Adrenal gland (tissue), 12 donors: ENCODE data around the gene KIAA0753. TPM values are rescaled to one million over a fixed set of nuclear protein-coding genes. Genes with fewer than 3 reads are reported as not detected.

ENCODE experiments used
- DNase-seq, 7 donors: peaks; one replicate each; pipeline ENCODE4 v3.0.0-alpha.2; 2019 to 2020
- H3K27ac ChIP-seq, 5 donors: fragments of 200-600 bp; sonication (generic) in 4 of 5; 1 replicate in 3 of 5; 2 replicates in 2 of 5; pipeline versions ENCODE4 v1.5.1 to v1.8.0; 2016 to 2020; ENCODE audit warnings: mild to moderate bottlenecking in 1 of 5
- H3K27me3 ChIP-seq: fragments of 200-600 bp; 2 replicates; pipeline ENCODE4 v1.8.0; 2021
- H3K36me3 ChIP-seq, 2 donors: fragments of 200-600 bp; replicated peaks in 1 of 2; 1 replicate in 1 of 2; 2 replicates in 1 of 2; pipeline versions ENCODE4 v1.5.1 to v1.8.0; 2018 to 2022
- H3K4me1 ChIP-seq, 2 donors: fragments of 200-600 bp; replicated peaks in 1 of 2; 1 replicate in 1 of 2; 2 replicates in 1 of 2; pipeline versions ENCODE4 v1.5.1 to v1.8.0; 2018 to 2021
- H3K4me3 ChIP-seq, 4 donors: fragments of 200-600 bp; sonication (generic) in 3 of 4; one replicate each; pipeline ENCODE4 v1.5.1; 2016 to 2018
- H3K9me3 ChIP-seq, 3 donors: fragments of 200-600 bp; sonication (generic) in 1 of 3; replicated peaks in 1 of 3; 1 replicate in 2 of 3; 2 replicates in 1 of 3; pipeline versions ENCODE4 v1.5.1 to v1.8.0; 2016 to 2021
- CTCF ChIP-seq, 6 experiments: fragments of 450-650 bp in 4 of 6; fragments of 200-600 bp in 2 of 6; sonication (generic) in 1 of 6; IDR thresholded peaks; 1 replicate in 5 of 6; 2 replicates in 1 of 6; pipeline versions ENCODE4 v1.5.1 to v1.8.0; 2016 to 2021; ENCODE audit warnings: antibody characterized with exemption in 6 of 6, mild to moderate bottlenecking in 2 of 6, moderate library complexity in 1 of 6
- POLR2A ChIP-seq, 2 donors: fragments of 450-650 bp; IDR thresholded peaks; one replicate each; pipeline ENCODE4 v1.6.1; 2017; ENCODE audit warnings: antibody characterized with exemption in 2 of 2, mild to moderate bottlenecking in 2 of 2, moderate library complexity in 1 of 2
- WGBS, 4 donors: extraction: QIAGEN DNeasy Blood & Tissue Kit in 2 of 4; methylation state at CpG; one replicate each; pipeline versions ENCODE4 v1.1.5 to v1.1.7; 2013 to 2017; 5-methylcytosine and 5-hydroxymethylcytosine counted together
- intact Hi-C, 2 donors: fragments of 100-400 bp; cut with DNase I; formaldehyde crosslinking; loops; one replicate each; pipeline versions ENCODE4 v1.14.1 to v1.15.0; 2022 to 2023
- polyA plus RNA-seq, 3 donors: library from polyadenylated mRNA; stranded (reverse); fragments of 200-250 nt in 2 of 3; fragments of 350-450 nt in 1 of 3; fragmentation: Illumina TruSeq in 1 of 3; extraction: RNeasy Lipid Tissue Mini Kit (QIAGEN cat#74804) in 1 of 3; gene quantifications; one replicate each; pipeline ENCODE4 v1.2.3, GENCODE V29; 2013 to 2014
- total RNA-seq, 9 donors: library from RNA; depleted of rRNA in 4 of 9; stranded (reverse); fragments of >200 nt in 4 of 9; fragments of 120-200 nt in 1 of 9; fragmentation: NEBNext Ultra II Directional in 1 of 9; extraction: Animal tissue kit (Norgen Biotek cat#: 25700) in 1 of 9; gene quantifications; one replicate each; pipeline versions ENCODE4 v1.1.0 to v1.2.4, GENCODE V29; 2013 to 2023
- donor health status: healthy with polysubstance abuse.
- donor health status: Bipolar disorder and iron deficiency.
- donor health status: DM: yes; HTN: yes; CAD: no.
- donor health status: DM: no; HTN: no; CAD: no.
- donor health status: DM: no; HTN: no; CAD: no.
- donor health status: DM: yes; HTN: yes; CAD: no.

The KIAA0753 gene
- total and polyA plus RNA-seq, 12 donors, result 5.1 to 21.8 (median 13.1) TPM

GRCh38 chr17:6545291-6545690, 95.2 kb downstream of the KIAA0753 start:
- Histone ChIP-seq H3K4me3 (no peak overlapping the region), H3K27me3 (no peaks in the 10 kb centered on the region), H3K9me3 (no peaks in the 10 kb centered on the region), H3K4me1 (no peaks in the 10 kb centered on the region), H3K36me3 (no peaks in the 10 kb centered on the region), H3K27ac (no peak overlapping the region)
- intact Hi-C loops, result no loop called here
- no peak for DNase-seq
- TF ChIP-seq POLR2A (IDR thresholded peaks at IDR 0.05), result no peak
- no peak for TF ChIP-seq CTCF (IDR thresholded peaks at IDR 0.05)
- 84 to 91% (median 86%) methylated on average over 8 of the region's 8 CpGs for WGBS, 4 donors

- no peak for TF ChIP-seq POLR2A (IDR thresholded peaks at IDR 0.05)
- no peak for TF ChIP-seq CTCF (IDR thresholded peaks at IDR 0.05)
- intact Hi-C loops, result no loop called here
- Histone ChIP-seq H3K27ac (no peak overlapping the region), H3K4me1 (no peaks in the 10 kb centered on the region), H3K4me3 (no peak overlapping the region), H3K27me3 (no peaks in the 10 kb centered on the region), H3K36me3 (no peaks in the 10 kb centered on the region), H3K9me3 (no peaks in the 10 kb centered on the region)
- DNase-seq, result no peak
- WGBS, 4 donors, result 87 to 93% (median 91%) methylated on average over 5 of the region's 5 CpGs
These were observed 96.5 kb downstream of the KIAA0753 start for GRCh38 chr17:6544011-6544370.

- intact Hi-C loops, result no loop called here
- Histone ChIP-seq H3K27ac (no peak overlapping the region), H3K4me1 (no peaks in the 10 kb centered on the region), H3K27me3 (no peaks in the 10 kb centered on the region), H3K36me3 (no peaks in the 10 kb centered on the region), H3K4me3 (no peak overlapping the region), H3K9me3 (no peaks in the 10 kb centered on the region)
- TF ChIP-seq CTCF (IDR thresholded peaks at IDR 0.05) (no peak), POLR2A (IDR thresholded peaks at IDR 0.05) (no peak)
- no peak for DNase-seq
- WGBS, 4 donors, result 81 to 94% (median 85%) methylated on average over 15 to 16 of the region's 16 CpGs
These were observed 97.2 kb downstream of the KIAA0753 start for GRCh38 chr17:6543079-6544010.

GRCh38 chr17:6542577-6542976, 97.9 kb downstream of the KIAA0753 start:
- H3K9me3 ChIP-seq, result no peaks in the 10 kb centered on the region
- WGBS, 4 donors, result 93 to 98% (median 95%) methylated on average over 3 to 4 of the region's 4 CpGs
- DNase-seq, result no peak
- H3K27me3 ChIP-seq, result no peaks in the 10 kb centered on the region
- no peak overlapping the region for H3K27ac ChIP-seq
- TF ChIP-seq POLR2A (IDR thresholded peaks at IDR 0.05), result no peak
- no peak for TF ChIP-seq CTCF (IDR thresholded peaks at IDR 0.05)
- H3K36me3 ChIP-seq, result no peaks in the 10 kb centered on the region
- intact Hi-C loops, result no loop called here
- H3K4me1 ChIP-seq, result no peaks in the 10 kb centered on the region
- no peak overlapping the region for H3K4me3 ChIP-seq
